ENCODE results near the gene LRRN2.

LRRN2 gene

GRCh38 chr1:204647805-204648153 is 37.8 kb downstream of the LRRN2 start:
- no peaks in the 10 kb centered on the region for H3K9me3 ChIP-seq (ENCODE audit: control insufficient read depth, low read length)
- H3K27ac ChIP-seq, result no peak overlapping the region
- no peaks in the 10 kb centered on the region for H3K4me1 ChIP-seq
- no peak overlapping the region for H3K4me2 ChIP-seq (ENCODE audit: low read length)
- no peak overlapping the region for H3K4me3 ChIP-seq (ENCODE audit: low read depth, low read length)
- H3K9ac ChIP-seq, result no peak overlapping the region
- H3K79me2 ChIP-seq, result no peaks in the 10 kb centered on the region
- TF ChIP-seq CTCF (IDR thresholded peaks at IDR 0.05), result no peak
- no peak overlapping the region for H2AFZ ChIP-seq
- no peaks in the 10 kb centered on the region for H3K27me3 ChIP-seq (ENCODE audit: control insufficient read depth, insufficient read depth, low read length)
- no peaks in the 10 kb centered on the region for H3K36me3 ChIP-seq (ENCODE audit: control insufficient read depth, insufficient read depth, low read length)

- H3K9ac ChIP-seq, result no peak overlapping the region
- no peak overlapping the region for H3K4me2 ChIP-seq (ENCODE audit: low read length)
- no peaks in the 10 kb centered on the region for H3K4me1 ChIP-seq
- no peak for TF ChIP-seq CTCF (IDR thresholded peaks at IDR 0.05)
- H3K27ac ChIP-seq, result no peak overlapping the region
- H2AFZ ChIP-seq, result no peak overlapping the region
- H3K9me3 ChIP-seq (ENCODE audit: control insufficient read depth, low read length), result no peaks in the 10 kb centered on the region
- H3K27me3 ChIP-seq (ENCODE audit: control insufficient read depth, insufficient read depth, low read length), result no peaks in the 10 kb centered on the region
- H3K4me3 ChIP-seq (ENCODE audit: low read depth, low read length), result no peak overlapping the region
- H3K36me3 ChIP-seq (ENCODE audit: control insufficient read depth, insufficient read depth, low read length), result no peaks in the 10 kb centered on the region
- H3K79me2 ChIP-seq, result no peaks in the 10 kb centered on the region
Observed at GRCh38 chr1:204647114-204647804, 38.3 kb downstream of the LRRN2 start.

GRCh38 chr1:204645666-204646065 is 39.9 kb downstream of the LRRN2 start:
- no peak for TF ChIP-seq CTCF (IDR thresholded peaks at IDR 0.05)
- Histone ChIP-seq H3K9me3 (ENCODE audit: control insufficient read depth, low read length) (no peaks in the 10 kb centered on the region), H3K9ac (no peak overlapping the region), H3K4me1 (no peaks in the 10 kb centered on the region), H2AFZ (no peak overlapping the region), H3K27me3 (ENCODE audit: control insufficient read depth, insufficient read depth, low read length) (no peaks in the 10 kb centered on the region), H3K4me3 (ENCODE audit: low read depth, low read length) (no peak overlapping the region), H3K36me3 (ENCODE audit: control insufficient read depth, insufficient read depth, low read length) (no peaks in the 10 kb centered on the region), H3K79me2 (no peaks in the 10 kb centered on the region), H3K4me2 (ENCODE audit: low read length) (no peak overlapping the region), H3K27ac (no peak overlapping the region)

- no peak for TF ChIP-seq CTCF (IDR thresholded peaks at IDR 0.05)
- no peak overlapping the region for H3K4me2 ChIP-seq (ENCODE audit: low read length)
Observed at GRCh38 chr1:204645251-204645650, 40.3 kb downstream of the LRRN2 start.

GRCh38 chr1:204643503-204643902 is 42.0 kb downstream of the LRRN2 start:
- Histone ChIP-seq H3K4me1 (no peaks in the 10 kb centered on the region), H3K27me3 (ENCODE audit: control insufficient read depth, insufficient read depth, low read length) (no peaks in the 10 kb centered on the region), H2AFZ (no peak overlapping the region), H3K79me2 (no peaks in the 10 kb centered on the region), H3K4me2 (ENCODE audit: low read length) (no peak overlapping the region), H3K4me3 (ENCODE audit: low read depth, low read length) (no peak overlapping the region), H3K9me3 (ENCODE audit: control insufficient read depth, low read length) (no peaks in the 10 kb centered on the region), H3K9ac (no peak overlapping the region), H3K36me3 (ENCODE audit: control insufficient read depth, insufficient read depth, low read length) (no peaks in the 10 kb centered on the region), H3K27ac (no peak overlapping the region)
- TF ChIP-seq CTCF (IDR thresholded peaks at IDR 0.05), result no peak

More at GRCh38 chr1:204645251-204645650, 40.3 kb downstream of the LRRN2 start:
- no peak overlapping the region for H3K4me3 ChIP-seq (ENCODE audit: low read depth, low read length)
- H3K27me3 ChIP-seq (ENCODE audit: control insufficient read depth, insufficient read depth, low read length), result no peaks in the 10 kb centered on the region
- no peaks in the 10 kb centered on the region for H3K36me3 ChIP-seq (ENCODE audit: control insufficient read depth, insufficient read depth, low read length)
- H3K9ac ChIP-seq, result no peak overlapping the region
- H3K27ac ChIP-seq, result no peak overlapping the region
- H3K79me2 ChIP-seq, result no peaks in the 10 kb centered on the region
- no peaks in the 10 kb centered on the region for H3K9me3 ChIP-seq (ENCODE audit: control insufficient read depth, low read length)
- H2AFZ ChIP-seq, result no peak overlapping the region
- H3K4me1 ChIP-seq, result no peaks in the 10 kb centered on the region
